ENCODE results near the gene YIF1A. TPM values are rescaled to one million over a fixed set of nuclear protein-coding genes. Genes with fewer than 3 reads are reported as not detected.
"Not testable (repeated sequence)": the region's sequence is repeated elsewhere in the genome, so short reads cannot be mapped to it uniquely, and the experiment has no call there.

The YIF1A gene
- total RNA-seq, 1 experiment from 2014 or later: 286 TPM

DNA sequence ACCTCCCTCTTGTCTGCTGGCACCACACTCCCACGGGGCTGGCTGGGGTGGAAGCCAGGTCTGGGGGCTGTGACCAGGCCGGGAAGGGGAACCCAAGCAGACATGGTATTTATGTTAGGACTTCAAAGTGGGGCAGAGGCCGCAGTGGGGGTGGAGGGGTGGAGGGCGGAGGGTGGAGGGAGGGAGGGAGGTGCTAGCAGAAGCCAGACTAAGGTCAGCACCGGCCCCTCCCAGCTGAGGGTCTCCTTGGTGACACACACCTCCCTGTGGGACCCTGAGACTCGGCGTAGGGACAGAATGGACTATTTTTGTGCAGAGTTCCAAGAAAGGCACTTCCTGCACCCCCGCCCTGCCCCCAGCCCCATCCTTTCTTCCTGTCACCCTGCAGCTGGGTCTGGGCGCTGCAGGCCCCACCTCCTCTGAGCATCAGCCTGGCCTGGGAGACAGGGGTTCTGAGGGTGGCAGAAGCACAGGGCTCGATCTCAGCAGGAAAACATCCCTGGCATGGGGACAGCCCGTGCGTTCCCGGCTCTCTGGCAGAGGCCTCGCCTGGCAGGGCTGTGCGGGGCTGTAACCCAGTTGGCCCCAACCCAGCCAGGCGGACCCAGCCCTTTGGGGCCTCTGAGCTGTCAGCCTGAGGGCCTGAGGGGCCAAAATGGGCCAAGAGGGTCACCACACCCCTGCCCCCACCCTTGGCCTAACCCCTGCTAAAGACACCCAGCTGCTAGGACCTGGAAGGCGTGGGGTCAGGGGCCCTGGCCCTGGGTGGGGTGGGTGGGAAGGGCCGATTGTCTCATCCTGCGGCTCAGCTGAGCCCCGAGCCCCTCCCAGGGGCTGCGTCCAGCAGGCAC is 37.5 kb upstream of the YIF1A start:
- DNase-seq (ENCODE audit: low spot score): no peak

DNA sequence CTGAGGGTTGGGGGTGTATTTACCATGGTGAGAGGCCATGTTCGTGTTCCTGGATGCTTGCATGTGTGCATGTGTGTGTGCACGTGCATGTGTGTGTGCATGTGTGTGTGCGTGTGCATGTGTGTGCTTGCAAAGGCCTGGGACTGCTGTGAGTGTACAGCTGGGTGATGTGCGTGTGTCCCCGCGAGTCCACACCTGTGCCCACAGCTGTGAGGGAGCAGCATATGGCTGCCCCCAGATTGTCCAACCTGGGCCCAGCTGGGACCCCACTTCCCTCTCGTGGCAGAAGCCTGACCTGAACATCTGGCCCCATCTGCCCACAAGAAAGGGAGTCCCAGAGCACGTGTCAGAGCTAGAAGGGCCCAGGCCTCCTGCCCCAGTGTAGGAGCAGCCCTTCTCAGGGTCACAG is 36.3 kb upstream of the YIF1A start:
- no peak for DNase-seq (ENCODE audit: low spot score)

DNA sequence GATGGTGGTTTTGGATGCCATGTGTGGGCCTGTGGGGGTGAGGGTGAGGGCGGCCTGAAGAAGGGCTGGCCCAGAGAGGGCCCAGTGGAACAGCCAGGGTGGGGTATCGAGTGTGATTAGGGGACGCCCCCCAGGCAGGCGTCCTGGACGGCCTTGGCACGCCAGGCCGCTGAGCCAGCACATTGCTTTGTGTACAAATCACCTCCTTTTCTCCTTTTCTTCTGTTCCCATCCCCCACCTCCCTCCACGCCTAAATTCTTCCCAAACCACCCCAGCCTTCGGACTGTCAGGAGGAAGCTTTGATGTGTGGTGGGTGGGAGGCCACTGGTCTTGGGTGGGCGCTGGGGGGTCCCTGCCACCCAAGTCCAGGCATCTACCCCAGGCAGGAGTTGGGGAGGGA is 35.7 kb upstream of the YIF1A start:
- no peak for DNase-seq (ENCODE audit: low spot score)

DNA sequence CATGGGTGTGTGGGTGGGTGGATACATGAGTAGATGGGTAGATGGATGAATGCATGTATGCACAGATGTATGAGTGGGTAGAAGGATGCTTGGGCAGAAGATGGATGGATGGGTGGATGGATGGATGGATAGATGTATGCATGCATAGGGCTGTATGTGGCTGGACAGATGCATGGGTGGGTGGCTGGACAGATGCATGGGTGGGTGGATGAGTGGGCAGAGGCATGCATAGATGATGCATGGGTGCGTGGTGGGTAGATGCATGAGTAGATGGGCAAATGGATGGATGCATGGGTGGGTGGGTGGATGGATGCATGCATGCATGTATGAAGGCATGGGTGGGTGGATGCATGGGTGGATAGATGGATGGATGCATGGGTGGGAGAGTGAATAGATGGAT is 34.7 kb upstream of the YIF1A start:
- no peak for DNase-seq (ENCODE audit: low spot score)

DNA sequence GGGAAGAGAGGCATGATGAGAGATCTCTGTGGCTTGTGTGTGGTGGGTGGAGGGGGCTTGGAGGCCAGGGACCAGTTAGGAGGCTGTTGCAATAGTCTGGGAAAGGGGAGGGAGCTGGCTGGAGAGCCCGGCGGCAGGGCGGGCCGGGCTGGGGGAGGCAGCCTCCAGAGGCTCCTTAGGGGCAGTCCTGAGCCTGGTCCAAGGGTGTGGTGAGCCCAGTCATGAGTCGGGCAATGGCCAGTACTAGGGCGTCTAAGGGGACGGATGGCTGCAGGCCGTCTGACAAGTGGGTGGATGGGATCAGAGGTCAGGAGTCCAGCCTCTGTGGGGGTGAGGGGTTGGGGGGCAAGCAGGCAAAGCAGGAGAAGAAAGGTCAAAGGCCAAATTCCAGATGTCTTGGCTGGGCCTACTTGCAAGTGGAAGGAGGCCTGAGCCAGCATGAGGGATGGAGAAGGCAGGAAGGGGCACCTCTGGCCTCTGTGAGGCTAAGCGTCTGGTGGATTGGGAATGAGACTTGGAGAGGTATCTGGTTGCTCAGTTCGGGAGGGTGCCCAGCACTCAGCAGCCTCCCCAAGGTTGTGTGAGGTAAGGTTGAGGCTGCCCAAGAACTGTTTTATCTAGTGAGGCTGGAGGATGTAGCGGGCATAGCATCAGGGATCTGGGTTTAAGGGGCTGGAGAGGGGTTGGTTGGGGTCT is 33.9 kb upstream of the YIF1A start:
- no peak for DNase-seq (ENCODE audit: low spot score)

DNA sequence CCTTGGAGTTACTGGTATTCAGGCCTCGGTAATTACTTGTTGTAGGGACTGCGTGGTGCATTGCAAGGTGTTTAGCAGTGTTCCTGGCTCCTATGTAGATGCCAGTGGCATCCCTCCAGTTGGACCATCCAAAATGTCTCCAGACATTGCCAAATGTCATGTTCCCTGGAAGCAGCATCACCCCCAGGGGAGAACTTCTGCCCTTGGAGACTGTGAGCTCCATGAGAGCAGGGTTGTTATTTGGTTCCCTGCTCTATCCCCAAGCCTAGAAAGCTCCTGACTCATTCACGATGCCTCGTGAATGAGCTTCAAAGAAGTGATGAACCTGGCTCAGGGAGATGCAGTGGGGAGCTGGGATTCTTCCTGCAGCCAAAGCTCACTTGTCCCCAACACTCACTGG is 32.7 kb upstream of the YIF1A start:
- DNase-seq (ENCODE audit: low spot score): no peak

DNA sequence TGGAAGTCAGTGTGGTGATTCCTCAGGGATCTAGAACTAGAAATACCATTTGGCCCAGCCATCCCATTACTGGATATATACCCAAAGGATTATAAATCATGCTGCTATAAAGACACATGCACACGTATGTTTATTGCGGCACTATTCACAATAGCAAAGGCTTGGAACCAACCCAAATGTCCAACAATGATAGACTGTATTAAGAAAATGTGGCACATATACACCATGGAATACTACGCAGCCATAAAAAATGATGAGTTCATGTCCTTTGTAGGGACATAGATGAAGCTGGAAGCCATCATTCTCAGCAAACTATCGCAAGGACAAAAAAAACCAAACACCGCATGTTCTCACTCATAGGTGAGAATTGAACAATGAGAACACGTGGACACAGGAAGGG is 31.8 kb upstream of the YIF1A start:
- DNase-seq (ENCODE audit: low spot score): not testable (repeated sequence)

DNA sequence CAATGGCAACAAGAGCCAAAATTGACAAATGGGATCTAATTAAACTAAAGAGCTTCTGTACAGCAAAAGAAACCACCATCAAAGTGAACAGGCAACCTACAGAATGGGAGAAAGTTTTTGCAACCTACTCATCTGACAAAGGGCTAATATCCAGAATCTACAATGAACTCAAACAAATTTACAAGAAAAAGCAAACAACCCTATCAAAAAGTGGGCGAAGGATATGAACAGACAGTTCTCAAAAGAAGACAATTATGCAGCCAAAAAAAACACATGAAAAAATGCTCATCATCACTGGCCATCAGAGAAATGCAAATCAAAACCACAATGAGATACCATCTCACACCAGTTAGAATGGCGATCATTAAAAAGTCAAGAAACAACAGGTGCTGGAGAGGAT is 31.3 kb upstream of the YIF1A start:
- not testable (repeated sequence) for DNase-seq (ENCODE audit: low spot score)

DNA sequence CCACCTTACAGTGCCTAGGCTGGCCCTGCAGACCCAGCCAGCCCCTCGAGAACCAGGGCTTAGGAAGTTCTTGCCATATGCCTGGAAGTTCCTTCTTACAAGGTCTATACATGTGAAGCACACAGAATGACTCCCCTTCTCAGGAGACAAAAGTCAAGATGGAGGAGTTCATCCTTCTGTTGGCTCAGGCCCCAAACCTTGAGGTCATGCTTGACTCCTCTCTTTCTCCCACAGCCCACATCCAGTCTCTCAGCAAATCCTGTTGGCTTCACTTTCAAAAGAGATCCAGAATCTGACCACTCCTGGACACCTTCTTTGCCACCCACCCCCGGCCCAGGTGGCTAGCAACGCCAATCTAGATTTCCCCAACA is 29.6 kb upstream of the YIF1A start:
- DNase-seq (ENCODE audit: low spot score): no peak

DNA sequence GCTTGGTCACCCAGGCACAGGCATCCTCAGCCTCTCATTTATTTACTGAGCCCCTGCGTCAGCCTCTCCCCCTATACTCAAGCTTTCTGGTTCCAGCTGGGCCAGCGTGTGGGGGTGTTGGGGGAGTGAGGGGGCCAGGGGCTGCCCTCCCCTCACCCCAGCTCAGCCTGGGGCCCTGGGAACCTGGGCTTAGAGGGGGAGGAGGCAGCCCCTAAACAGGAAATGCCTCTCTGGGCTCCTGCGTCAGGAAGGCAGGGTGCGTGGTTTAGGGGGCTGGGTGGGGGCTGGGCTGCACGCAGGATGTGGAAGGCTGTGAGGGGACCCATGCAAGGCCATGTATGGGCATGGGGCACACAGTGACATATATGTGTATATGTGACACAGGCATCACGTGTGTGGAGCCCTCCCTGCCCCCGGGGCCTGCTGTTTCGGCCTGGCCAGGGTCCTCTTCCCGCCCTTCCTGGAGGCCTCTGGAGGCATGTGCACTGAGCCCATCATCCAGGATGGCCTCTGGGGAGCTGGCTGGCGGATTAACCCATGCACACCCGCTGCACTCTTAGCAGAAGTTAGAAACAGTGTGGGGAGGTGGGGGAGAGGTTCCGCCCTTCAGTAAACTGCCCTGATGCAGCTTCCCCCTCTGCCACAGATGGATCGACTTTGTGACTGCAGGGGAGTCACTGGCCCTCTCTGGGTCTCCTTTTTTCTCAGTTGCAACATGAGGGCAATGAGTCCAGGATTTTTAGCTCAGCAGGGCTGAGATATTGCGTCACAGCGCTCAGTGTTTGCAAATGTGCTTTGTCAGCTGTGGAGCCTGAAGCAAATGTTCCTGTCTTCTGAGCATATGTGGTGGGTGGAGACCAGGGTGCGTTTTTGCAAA is 29.0 kb upstream of the YIF1A start:
- no peak for DNase-seq (ENCODE audit: low spot score)

DNA sequence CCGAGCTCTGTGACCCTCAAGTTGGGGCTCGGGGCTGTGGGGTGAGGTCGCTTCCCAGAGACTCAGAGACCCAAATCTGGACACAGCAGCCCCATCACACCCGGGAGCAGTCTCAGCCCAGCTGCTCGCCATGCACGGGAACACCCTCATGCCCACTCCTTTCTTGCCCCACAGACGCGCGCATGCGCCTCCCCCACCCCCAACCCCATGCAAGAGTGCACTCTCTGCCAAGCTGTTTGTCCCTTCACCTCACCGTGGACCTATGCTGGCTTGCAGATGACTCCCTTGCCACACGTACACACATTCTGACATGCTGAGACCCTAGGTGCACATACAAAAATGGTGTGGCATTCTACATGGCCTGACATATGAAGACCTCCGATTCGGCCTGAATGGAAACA is 28.4 kb upstream of the YIF1A start:
- DNase-seq (ENCODE audit: low spot score): no peak

DNA sequence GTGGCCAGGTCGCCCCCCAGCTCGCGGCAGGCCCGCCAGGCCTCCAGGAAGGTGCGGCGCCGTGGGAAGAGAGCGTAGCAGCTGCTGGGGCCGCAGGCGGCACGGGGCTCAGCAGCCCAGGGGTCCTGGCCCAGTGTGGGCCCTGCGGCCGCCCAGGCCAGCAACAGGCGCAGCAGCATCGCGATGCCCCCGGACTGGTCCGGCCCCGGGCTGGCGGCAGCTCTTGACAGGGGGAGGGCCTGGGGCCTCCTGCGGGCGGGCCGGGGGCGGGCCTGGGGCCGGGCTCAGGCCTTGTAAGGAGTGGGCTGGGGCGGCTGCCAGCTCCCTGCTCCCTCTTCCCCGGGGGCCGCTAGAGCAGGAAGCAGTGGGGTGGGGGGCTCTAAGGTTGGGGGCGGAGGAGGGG is 27.9 kb upstream of the YIF1A start, which contains the start of gene CD248:
CD248 (minus strand) TSS at position 196 of the 403 bp plus-strand sequence; CDS start at position 179, 17 bp downstream.
- DNase-seq (ENCODE audit: low spot score): no peak

DNA sequence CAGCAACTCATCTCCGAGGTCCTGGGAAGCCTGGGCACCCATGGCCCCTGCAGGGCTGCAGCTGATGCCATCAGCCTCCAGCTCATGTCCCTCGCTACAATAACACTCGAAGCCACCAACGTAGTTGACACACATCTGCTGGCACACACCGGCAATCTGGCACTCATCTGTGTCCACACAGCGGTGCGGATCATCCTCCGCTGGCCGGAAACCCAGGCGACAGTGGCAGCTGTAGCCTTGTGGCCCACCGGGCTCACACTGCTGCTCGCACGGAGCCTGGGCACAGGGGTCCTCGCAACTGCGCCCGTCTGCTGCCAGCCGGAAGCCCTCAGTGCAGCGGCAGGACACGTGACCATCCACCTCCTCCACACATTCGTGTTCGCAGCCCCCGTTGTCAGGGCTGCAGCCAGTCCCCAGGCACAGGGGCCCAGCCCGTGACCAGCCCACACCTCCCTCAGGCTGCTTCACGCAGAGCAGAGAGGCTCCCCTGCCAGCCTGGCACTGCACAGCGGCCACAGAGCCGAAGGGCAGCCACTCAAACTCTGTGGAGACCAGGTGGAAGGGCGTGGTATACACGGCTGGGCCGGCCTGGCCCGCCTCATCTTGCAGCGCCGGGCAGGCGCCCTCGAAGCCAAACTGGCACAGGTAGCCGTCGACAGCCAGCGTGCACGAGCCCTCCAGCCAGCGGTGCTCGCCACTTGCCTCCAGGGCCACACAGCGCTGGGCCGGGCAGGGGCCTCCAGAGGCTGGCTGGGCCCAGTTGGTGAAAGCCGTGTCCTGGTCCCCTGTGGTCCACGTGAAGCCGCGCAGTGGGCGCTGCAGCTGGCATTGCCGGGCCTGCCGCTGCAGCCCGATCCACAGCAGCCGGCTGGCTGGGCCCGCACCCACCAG is 27.2 kb upstream of the YIF1A start:
- no peak for DNase-seq (ENCODE audit: low spot score)

DNA sequence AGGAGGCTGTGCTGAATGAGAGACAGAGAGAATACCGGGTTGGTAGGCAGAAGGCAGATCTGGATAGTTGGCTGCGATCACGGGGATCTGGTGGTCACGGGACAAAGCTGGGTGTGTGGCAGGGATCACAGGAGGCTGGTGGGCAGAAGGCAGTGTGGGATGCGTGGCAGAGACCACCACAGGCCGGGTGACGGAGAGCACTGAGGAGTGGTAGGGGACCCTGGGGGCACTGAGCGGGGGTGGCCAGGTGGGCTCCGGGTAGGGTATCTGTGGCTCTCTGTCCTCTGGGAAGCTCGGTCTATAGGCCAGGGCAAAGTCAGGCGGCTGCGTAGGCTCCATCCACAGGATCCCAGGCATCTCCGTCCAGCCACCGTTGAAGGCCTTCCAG is 26.5 kb upstream of the YIF1A start:
- no peak for DNase-seq (ENCODE audit: low spot score)

DNA sequence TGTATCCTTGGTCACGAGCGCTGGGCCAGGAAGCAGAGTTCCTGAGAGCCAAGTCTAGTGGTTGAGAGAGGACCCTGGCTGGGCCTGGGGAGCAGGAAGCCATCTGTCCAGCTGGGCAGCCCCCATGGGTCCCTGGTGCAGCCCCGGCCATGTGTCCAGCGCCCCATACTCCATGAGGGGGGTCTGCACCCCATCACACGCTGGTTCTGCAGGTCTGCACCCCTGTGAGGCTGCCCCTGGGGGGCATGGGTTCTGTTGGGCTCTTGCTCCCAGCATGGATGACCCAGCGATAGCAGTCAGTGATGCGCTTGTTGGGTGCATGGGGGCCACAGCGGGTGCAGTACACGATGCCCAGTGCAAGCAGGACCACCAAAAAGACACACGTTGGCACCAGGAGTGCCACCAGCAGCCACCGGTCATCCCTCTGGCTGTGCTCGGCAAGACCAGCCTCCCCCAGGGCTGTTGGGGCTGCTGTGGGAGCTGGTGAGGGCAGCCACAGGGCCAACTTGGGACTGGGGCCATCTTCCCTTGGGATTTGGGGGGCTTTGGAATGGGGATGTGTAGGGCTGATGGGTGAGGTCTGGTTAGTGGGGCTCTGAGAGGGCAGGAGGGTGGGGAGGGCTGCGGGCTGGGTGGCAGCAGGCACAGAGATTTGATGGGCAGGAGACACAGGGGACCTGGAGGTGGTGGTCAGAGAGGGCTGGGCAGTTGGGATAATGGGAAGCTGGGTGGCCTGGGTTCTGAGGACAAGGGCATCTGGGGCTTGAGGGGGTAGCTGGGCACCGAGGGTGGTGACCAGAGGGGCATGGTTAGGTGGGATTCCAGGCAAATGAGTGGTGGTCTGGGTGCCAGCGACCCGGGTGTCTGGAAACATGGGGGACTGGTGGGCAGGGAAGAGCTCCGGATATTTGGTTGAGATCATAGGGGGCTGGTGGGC is 25.9 kb upstream of the YIF1A start:
- no peak for DNase-seq (ENCODE audit: low spot score)

DNA sequence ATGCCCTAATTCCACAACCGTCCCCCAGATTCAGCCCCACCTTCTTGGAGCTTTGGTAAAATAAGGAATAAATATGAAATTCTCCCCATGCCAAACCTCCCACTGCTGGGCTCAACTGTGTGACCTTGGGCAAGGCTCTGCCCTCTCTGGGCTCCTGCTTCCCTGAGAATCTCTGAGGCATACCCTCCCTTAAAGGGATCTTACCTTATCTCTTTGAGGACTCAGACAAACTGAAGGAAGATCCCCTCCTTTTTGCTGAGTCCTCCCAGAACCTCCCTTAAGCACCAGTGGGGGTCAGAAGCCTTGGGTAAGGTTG is 25.2 kb upstream of the YIF1A start:
- no peak for DNase-seq (ENCODE audit: low spot score)

DNA sequence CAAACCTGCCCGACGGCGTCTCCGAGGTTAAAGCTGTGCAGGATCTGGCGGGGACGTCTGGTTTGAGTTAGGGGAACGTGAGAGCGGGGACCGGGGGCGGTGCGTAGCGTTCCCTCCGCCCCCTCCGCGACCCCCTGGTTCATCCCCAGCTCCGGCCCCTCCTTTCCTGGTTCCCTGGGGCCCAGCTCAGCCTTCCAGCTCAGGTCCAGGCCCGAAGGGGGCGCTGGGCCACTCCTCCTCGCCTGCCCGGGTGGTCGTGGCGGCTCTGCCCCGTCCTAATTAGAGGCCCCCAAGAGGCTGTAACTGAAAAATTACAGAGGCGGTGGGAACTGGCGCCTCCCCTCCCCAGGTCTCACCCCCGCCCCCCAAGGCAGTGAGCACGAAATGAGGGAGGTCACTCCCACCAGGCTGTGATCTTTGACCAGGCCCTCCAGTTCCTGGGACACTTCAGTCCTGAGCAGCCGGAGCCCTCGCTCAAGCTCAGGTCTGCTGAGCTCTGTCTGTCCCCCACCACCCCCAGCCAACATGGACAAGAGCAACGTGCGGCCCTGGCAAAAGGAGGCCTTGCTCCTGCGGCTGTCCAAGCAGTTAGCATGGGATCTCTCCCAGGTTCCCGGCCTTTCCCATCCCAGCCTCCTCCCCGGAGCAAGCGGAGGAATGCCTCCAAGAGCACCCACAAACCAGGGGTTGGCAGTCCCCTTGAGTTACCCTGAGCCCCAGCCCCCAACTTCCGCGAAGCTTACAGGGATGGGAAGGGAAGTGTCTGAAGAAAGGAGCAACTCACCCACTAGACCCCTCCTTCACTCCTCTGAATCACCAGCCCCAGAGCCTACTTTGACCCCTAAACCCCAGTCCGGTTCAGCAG is 24.6 kb upstream of the YIF1A start:
- DNase-seq (ENCODE audit: low spot score): no peak

DNA sequence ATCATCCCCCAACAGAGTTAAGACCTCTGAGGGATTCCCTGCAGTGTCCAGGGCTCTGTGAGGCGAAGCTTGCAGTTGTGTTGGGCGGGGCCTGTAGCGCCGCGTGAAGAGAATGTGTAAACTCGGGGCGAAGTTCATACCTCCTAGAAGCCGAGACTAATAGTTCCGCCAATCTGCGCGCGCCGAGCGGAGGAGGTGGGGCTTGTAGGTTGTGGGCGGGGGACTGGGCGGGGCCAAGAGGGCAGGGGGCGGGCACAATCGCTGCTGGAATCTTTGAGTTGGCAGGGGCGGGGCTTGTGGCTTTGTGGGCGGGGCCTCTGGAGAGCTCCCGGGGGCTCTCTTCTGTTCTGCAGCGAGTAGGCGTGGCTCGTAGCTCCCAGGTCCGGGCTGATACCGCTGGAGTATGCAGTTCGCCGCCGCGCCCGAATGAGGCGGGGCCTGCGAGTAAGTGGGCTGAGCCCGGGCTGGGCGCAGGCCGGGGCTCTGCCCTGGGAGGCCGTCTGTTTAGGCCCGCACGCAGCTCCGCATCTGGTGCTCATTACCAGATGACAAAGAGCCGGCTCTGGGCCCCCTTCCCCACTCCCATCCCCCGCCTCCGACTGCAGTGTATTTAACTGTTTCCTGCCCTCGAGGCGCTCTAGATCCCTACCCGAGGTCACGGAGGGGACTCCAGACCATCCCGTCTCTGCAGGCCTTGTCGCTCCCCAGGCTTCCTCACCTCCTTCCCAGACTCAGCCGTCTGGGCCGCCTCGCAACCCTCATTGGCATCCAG is 23.8 kb upstream of the YIF1A start:
- DNase-seq (ENCODE audit: low spot score): peak; percentile 99

Measured in HT-29 (cell line).